Fibroblast of lung (primary cell): Measurements from ENCODE around the gene DNAH14.

Source experiments
- CTCF ChIP-seq, 2 donors: IDR thresholded peaks in 1 of 2; conservative IDR thresholded peaks in 1 of 2; 1 replicate in 1 of 2; 2 replicates in 1 of 2; pipeline ENCODE4 v1.5.1; 2011 to 2012; ENCODE audit warnings: low read length in 2 of 2, control low read depth in 1 of 2, inconsistent platforms in 1 of 2, low read depth in 1 of 2, mild to moderate bottlenecking in 1 of 2
- EZH2 ChIP-seq: IDR thresholded peaks from 2 replicates; pipeline ENCODE4 v1.5.1; 2012; ENCODE audit warnings: low read length, control low read depth, mild to moderate bottlenecking; ENCODE audit errors: missing control alignments

DNA sequence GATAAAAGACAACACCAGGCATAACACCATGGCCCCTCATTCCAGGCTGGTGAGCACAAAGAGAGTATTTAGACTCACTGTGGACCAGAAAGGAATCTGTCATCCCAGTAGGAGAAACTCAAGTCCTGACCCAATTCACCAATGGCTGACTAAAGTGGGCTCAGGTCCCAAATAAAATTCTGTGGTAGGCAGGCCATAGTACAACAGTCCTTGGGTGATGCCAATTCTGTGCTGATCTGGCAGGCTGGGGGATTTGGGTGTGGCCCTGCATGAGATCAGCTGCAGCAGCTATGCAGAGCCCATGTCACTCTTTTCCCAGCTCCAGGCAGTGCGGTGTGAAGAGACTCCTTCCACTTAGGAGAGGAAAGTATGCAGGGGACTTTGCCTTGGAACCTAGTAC lies 253.2 kb downstream of the DNAH14 start:
- no peak for TF ChIP-seq CTCF (conservative IDR thresholded peaks at IDR 0.05 in 1 of 2, IDR thresholded peaks at IDR 0.05 in 1 of 2; ENCODE audit: low read depth in 1 of 2, low read length in 2 of 2)
- TF ChIP-seq EZH2: no peak
